NT2/D1 (cell line): ENCODE results near the gene CTNNA2.

ENCODE experiments used
- YY1 ChIP-seq: IDR thresholded peaks from 2 replicates; pipeline ENCODE4 v1.6.1; 2011; ENCODE audit not compliant: insufficient read length, insufficient read depth
- ZNF274 ChIP-seq: IDR thresholded peaks from 2 replicates; pipeline ENCODE4 v1.6.1; 2011; ENCODE audit warnings: mild to moderate bottlenecking, low read depth, low read length

- TF ChIP-seq YY1 (no peak), ZNF274 (no peak)
These were observed 685.2 kb downstream of the CTNNA2 start for GRCh38 chr2:80198042-80198441.
